Body of pancreas (tissue), 4 donors: ENCODE data around the gene RELN.

ENCODE experiments used
- CTCF ChIP-seq, 7 experiments: fragments of 450-650 bp in 4 of 7; fragments of 200-600 bp in 3 of 7; sonication (generic) in 3 of 7; IDR thresholded peaks; one replicate each; pipeline ENCODE4 v1.5.1; 2016 to 2019; ENCODE audit warnings: antibody characterized with exemption in 7 of 7
- POLR2A ChIP-seq, 3 donors: fragments of 450-650 bp; IDR thresholded peaks; one replicate each; pipeline ENCODE4 v1.6.1; 2016; ENCODE audit warnings: antibody characterized with exemption in 3 of 3, mild to moderate bottlenecking in 2 of 3

DNA sequence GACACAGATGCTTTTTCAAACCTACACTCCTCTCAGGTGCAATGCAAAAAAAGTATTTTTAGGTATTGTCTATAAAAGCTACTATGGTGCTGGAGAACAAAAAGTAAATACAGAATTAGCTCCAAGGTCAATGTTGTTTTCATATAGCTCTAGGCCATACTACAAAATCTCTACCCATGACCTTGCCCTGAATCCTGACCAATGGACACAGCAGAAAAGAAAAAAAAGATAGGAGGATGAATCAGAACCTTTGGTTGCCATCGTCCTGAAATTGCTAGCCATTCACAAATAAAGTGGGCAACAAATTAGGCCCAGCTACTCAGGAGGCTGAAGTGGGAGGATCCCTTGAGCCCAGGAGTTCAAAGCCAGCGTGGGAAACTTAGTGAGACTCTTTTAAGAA is 35.2 kb upstream of the RELN start:
- TF ChIP-seq CTCF (IDR thresholded peaks at IDR 0.05), result no peak
- TF ChIP-seq POLR2A (IDR thresholded peaks at IDR 0.05), result no peak
